ENCODE measurements around the gene TEC.

Gene TEC

DNA sequence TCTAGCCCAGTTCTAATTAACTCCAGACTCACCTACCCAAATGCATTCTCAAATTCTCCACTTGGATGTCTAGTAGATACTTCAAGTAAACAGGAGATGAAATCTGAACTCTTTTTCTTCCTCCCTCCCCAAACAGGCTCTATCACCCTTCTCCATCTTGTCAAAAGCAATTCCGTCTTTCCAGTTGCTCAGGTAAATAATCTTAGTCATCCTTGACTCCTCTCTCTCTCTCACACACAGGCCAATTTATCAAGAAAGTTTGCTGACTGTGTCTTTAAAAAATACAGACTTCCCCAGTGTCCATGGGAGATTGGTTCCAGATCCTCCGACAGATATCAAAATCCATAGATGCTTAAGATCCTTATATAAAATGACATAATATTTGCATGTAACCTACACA is 148.5 kb downstream of the TEC start:
- DNase-seq (ENCODE audit: low spot score) = no peak
- TF ChIP-seq, protein P1, sequence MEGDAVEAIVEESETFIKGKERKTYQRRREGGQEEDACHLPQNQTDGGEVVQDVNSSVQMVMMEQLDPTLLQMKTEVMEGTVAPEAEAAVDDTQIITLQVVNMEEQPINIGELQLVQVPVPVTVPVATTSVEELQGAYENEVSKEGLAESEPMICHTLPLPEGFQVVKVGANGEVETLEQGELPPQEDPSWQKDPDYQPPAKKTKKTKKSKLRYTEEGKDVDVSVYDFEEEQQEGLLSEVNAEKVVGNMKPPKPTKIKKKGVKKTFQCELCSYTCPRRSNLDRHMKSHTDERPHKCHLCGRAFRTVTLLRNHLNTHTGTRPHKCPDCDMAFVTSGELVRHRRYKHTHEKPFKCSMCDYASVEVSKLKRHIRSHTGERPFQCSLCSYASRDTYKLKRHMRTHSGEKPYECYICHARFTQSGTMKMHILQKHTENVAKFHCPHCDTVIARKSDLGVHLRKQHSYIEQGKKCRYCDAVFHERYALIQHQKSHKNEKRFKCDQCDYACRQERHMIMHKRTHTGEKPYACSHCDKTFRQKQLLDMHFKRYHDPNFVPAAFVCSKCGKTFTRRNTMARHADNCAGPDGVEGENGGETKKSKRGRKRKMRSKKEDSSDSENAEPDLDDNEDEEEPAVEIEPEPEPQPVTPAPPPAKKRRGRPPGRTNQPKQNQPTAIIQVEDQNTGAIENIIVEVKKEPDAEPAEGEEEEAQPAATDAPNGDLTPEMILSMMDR (IDR thresholded peaks at IDR 0.05; ENCODE audit: extremely low read depth, missing control alignments) = no peak

DNA sequence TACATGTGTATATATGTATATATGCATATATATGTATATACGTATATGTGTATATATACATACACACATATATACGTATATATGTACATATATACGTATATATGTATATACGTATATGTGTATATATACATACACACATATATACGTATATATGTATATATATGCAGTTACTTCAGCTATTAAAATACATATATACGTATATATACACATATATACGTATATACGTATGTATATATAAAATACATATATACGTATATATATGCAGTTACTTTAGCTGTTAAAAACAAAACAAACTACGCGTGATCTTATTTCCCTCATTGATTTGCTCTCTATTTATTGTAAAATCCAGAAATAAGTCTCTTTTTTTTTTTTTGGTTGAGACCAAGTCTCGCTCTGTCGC is 149.5 kb downstream of the TEC start:
- TF ChIP-seq, protein P1 (IDR thresholded peaks at IDR 0.05; ENCODE audit: extremely low read depth, missing control alignments) = no peak
- no peak for DNase-seq (ENCODE audit: low spot score)

DNA sequence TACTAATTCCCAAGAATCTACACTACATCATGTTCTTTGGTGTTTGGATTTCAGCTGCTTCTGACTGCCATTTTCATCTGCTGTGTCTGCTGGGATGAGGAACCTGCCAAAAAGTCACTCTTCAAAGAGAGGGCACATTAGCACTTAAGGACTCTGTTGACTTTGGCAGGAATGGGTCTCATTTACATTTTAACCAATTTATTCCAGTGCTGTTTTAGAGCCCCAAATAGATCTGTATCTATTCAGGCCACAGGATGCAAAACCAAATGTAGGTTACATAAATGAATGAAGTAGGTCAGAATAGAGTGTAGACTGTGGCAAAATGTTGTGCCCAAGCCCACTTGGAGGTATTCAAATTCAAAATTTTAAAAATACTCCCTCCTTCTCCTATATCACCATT is 150.0 kb downstream of the TEC start:
- DNase-seq (ENCODE audit: low spot score) = no peak
- TF ChIP-seq, protein P1 (IDR thresholded peaks at IDR 0.05; ENCODE audit: extremely low read depth, missing control alignments) = no peak

DNA sequence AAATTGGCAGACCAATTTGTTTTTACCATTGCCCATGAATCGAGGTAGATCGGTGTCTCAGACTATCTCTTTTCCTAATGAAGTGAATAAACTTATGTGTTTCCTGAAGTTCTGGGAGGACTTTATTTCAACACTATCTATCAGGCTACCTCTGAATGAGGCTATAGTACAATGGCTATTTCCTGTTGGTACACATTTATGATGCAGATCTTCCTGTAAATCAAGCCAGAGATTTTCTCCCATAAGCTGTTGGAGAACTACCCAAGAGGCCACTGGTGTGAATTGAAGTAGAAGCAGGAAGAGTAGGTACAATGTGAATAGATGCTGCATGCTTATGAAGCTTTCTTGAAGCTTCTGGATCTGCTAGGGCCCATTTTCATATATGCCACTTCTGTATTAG is 151.6 kb downstream of the TEC start:
- no peak for DNase-seq (ENCODE audit: low spot score)
- TF ChIP-seq, protein P1 (IDR thresholded peaks at IDR 0.05; ENCODE audit: extremely low read depth, missing control alignments) = no peak

DNA sequence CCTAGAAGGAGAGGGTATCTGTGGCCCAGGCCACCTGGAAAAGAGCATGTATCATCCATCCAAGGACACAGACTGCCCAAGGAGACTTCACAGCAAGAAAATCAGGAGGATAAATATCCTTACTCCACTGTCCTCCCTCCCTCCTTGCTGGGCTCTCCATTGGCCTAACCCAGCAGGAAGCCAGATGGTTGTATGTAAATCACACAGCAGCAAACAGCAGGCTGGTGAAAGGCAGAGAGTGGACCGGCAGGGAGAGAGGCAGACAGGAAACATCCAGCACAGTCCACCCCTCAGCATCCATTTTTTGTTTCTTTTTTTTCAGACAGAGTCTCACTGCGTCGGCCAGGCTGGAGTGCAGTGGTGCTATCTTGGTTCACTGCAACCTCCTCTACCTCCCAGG is 153.1 kb downstream of the TEC start:
- DNase-seq (ENCODE audit: low spot score) = no peak
- TF ChIP-seq, protein P1 (IDR thresholded peaks at IDR 0.05; ENCODE audit: extremely low read depth, missing control alignments) = no peak

DNA sequence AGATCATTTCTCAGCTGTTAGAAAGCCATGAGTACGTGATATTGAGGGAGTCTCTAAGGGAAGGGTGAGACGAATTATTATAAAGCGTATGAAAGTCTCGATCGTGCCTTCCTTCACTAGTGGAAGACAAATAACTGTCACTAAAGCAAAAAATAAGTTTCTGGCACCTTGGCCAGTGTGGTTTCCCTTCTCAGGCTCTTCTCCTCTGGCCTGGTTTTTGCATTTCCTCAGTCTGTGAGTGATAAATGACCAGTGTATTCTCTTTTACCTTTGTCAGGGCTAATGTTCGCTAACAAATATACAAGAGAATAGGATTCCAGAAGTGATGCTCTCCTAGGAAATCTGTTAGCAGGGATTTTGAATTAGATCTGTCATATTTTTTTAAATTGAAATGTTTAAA is 155.2 kb downstream of the TEC start:
- no peak for DNase-seq (ENCODE audit: low spot score)
- TF ChIP-seq, protein P1 (IDR thresholded peaks at IDR 0.05; ENCODE audit: extremely low read depth, missing control alignments) = no peak

DNA sequence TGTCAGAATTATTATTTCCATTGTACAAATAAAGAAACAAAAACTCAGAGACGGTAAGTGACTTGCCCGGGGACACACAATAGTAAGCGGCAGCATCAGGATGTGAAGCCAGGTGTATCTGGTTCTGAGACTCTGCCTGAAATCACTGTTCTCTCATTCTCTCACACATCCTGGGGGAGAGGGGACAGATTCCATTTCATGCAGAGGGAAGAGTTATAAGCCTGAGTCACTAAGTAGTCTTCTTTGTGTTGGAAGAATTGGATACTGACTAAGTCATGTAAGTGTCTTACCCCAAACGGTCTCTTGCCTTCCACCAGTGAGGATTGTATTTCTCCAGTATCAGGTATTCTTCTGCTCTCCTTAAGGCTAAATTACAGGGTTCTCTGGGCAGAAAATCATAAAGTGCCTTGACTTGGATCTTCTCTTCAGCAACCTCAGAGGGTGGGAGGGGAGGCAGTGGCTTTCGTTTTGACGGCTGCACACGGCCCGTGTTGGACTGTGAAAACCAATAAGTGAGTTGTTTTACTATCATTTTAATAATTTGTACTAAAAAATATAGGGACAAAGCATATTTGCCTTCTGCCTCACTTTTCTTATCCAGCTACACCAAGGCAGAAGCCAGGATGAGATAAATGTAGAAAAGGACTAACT is 157.5 kb downstream of the TEC start:
- TF ChIP-seq, protein P1 (IDR thresholded peaks at IDR 0.05; ENCODE audit: extremely low read depth, missing control alignments) = no peak
- no peak for DNase-seq (ENCODE audit: low spot score)

All from GM20000 (cell line).